Kidney capillary endothelial cell (primary cell): Measurements from ENCODE around the gene SFMBT2.

Experiments
- DNase-seq: peaks from one replicate; pipeline ENCODE4 v3.0.0-alpha.2; 2018; ENCODE audit warnings: low spot score

The SFMBT2 gene

GRCh38 chr10:7425691-7426090, 14.9 kb upstream of the SFMBT2 start:
- DNase-seq = no peak

DNA sequence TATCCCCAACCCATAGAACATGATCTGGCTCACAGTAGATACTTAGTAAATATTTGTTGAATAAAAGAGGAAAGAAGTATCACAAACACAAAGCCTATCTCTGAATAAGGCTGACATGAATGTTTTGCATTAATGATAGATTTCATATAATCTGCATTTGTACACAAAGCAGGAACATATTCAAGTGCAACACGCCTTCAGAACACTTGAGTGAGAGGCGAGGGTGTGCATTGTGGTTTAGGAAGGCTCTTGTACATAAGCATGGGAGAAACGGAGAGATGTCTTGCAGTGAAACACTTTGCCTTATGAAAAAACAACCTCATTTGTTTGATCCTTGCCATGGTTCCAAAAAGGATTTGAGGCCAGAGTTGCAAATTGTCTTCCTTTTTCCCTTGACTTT, 14.1 kb upstream of the SFMBT2 start:
- no peak for DNase-seq

- DNase-seq = no peak
Observed at GRCh38 chr10:7424315-7424714, 13.5 kb upstream of the SFMBT2 start.

DNA sequence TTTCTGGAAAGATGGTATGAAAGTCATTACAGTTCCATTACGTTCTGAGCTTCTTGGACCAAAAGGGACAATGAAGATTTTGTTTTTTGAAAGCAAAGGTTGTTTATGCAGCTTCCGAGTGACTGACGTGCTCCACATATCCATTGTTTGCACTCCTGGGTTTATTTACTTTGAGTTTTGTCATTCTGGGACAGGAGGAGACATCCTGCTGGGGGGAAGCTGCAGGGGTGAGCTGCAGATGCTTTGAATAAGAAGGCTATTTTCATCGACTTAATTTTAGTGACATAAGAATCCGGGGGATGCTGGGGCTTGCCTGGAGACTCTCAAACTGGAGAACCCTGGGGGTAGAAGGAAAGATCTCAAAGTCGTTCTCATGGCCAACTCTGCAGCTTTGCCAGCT, 12.7 kb upstream of the SFMBT2 start:
- DNase-seq = no peak

DNA sequence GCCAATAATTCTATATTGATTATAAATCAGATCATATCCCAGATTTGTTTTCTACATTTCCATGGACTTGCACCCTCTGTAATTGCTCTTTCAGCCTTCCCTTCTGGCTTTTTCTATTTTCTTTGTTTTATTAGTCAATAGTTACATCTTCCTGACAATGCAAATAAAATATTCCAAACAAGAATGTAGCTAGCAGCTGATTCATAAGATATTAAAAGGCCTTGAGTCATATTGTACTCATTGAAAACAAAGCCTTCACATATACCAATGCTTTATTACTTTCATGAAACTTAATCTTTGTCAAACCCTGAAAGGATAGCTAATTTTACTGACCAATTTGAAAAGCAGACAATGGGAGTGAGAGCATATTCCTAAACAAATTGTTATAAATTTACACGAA, 10.7 kb upstream of the SFMBT2 start:
- DNase-seq = peak; percentile 61

DNA sequence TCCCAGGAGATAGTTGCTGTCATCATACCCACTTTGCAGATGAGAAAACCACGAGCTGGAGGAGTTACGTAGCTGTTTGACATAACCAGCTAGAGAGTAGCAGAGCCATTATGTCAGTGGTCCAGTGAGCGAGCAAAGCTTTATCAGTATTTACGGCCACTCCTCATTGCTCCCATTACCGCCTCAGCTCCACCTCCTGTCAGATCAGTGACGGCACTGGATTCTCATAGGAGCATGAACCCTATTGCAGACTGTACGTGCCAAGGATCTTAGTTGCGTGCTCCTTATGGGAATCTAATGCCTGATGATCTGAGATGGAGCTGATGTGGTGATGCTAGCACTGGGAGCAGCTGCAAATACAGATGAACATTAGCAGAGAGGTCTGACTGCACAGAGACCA, 9.2 kb upstream of the SFMBT2 start:
- no peak for DNase-seq

DNA sequence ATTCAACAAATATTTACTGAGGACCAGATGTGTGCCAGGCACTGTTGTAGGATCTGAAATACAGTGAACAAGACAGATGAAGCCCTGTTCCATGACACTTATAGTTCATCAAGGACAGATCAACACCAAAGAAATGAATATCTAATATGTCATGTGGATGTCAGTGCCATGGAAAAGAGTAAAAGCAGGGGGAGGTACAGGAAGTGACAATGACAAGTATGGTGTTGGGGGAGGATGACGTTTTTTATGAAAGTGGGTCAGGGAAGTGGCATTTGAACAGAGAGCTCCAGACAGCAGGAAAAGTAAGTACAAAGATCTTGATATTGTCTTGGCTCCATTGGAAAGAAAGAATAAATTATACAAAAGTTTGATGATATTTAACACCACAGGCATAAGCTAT, 7.0 kb upstream of the SFMBT2 start:
- no peak for DNase-seq

DNA sequence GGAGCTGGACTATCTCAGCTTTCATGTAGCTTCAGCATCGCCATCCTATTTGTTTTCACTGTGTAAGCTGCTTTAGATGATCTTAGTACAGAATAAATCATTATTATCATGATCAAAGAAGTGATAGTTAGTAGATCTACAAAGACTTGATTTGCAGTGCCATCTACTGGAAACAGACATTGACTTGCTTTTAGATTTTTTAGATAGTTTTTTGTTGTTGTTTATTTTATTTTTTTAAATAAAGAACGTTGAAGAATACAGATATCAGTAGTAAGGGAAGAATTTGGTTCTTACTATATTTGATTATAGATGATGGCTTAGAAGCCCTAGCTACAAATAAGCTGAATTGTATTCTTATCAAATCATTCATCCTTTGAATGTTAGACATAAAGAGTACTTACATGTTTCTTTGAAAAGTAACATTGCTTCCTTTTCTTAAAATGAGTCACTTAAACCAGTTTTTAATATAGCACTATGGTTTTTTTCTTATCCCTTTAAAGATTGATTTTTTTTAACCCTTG, 6.3 kb upstream of the SFMBT2 start:
- peak; percentile 63 for DNase-seq

GRCh38 chr10:7414766-7415165, 3.9 kb upstream of the SFMBT2 start:
- DNase-seq = no peak

DNA sequence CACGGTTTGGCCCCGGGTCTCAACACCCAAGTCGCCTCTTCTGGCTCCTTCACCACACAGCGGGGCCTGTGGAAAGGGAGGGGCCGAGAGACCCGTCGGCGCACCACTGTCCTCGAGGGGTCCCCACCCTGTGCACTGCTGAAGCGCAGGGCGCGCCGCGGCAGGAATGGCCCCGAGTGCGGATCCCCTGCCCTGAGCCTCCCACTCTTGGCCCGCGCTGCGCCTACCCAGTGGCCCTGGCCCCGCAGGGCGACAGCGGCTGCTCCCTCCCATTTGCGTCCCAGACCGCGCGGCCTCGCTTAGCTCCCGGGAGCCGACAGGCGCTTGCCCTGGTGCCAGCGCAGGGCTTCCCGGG, 2.1 kb upstream of the SFMBT2 start:
- no peak for DNase-seq

- no peak for DNase-seq
Observed at GRCh38 chr10:7412237-7412927, 1.5 kb upstream of the SFMBT2 start.

DNA sequence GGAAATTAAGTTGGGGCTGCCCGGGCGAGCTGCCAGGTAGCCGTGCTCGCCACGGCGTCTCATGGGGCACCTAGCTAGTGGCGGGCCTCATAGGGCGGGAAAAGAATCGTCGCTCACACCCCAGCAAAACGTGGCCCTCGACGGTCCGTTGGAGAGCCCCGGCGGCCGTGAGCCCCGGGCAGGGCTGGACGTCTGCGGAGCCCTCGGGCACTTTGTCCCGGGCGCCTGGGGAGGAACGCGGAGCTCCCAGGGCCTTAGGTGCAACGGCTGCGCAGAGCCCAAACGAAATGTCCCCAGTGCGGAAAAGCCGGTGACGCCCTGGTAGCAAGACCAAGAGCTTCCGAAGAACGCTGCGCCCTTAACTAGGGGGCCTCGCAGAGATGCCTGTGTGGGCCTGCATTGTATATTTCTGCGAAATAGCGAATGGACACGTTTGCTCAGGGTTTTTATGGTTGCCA, 866 bp upstream of the SFMBT2 start:
- DNase-seq = no peak

- peak; percentile 24 for DNase-seq
Observed at GRCh38 chr10:7410301-7410861, 453 bp downstream of the SFMBT2 start.

DNA sequence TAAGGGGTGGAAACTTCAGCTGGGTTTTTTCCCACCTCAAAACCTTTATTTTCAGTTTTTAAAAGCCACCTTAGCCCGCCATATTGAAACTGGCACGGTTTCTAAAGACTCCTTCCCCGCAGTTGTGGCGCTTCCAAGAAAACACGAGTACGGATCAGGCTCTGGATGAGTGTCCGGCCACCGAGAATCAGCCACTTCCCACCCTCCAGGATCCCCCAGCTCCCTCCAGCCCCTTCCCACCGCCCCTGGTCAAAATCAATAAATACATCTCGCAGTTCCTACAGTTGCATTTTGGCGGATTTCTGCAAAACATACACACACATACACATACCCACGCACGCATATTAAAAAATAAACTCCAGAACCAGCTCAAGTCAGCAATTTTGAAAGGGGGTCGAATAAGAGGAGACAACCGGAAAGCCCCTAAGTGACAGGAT, 1.1 kb downstream of the SFMBT2 start:
- peak; percentile 27 for DNase-seq

DNA sequence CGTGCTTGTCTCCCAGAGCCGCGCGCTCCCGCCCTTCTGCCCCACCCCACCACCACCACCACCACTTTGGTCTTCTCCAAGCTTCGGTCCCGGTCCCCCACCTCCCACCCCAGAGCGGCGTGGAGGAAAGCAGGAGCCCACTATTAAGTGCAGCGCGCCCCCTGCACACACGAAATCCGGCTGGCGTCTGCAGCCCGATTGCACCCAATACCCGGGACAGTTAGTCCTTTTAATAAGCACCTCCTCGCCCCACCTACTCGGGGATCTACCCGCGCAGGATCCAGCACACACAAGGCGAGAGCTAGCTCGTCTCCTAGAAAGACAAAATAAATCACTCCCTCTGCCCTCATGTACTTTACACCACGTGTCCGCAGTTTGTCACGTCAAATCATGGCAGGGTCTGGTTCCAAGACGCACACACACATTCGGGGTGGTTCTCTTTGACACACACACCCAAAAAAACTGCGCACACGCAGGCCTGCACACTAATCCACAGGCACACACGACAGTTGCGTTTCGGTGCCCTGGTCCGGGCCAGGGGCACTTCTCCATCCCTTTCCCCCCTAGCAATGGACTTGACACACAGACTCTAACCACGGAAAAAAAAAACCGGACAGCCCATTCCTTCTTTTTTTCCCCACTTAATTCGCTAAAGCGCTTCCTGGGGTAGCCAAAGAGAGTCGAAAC, 1.6 kb downstream of the SFMBT2 start:
- no peak for DNase-seq

- DNase-seq = peak; percentile 50
Observed at GRCh38 chr10:7408291-7409044, 2.4 kb downstream of the SFMBT2 start.

- peak; percentile 32 for DNase-seq
Observed at GRCh38 chr10:7407368-7408290, 3.2 kb downstream of the SFMBT2 start.

DNA sequence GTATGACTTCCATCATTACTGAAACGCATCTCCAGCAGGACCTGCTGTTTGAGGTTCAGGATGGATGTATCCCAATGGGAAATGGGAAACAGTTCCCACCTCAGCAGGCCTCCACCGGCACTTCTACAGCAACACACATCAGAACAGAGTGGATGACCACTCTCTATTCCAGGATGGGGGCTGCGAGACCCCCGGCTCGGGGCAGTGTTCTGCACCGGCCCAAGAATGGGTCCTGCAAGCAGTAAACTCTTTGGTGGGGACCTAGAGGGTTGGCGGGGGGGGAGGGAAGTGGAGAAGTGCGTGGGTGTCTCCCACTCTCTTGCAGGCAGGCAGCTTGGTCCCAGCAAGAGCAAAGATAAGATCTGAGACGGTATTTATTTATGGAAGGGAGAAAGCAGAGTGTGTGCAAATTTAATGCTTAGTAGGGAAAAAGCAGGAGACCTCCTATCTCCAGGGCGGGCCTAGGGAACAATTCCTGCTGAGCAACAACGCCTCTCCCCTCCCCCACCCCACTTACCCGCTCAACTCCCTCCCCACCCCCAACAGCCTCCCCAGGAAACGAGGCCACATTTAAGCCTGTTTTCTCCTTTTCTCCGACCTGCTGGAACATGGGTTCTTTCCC, 4.0 kb downstream of the SFMBT2 start:
- DNase-seq = peak; percentile 30

DNA sequence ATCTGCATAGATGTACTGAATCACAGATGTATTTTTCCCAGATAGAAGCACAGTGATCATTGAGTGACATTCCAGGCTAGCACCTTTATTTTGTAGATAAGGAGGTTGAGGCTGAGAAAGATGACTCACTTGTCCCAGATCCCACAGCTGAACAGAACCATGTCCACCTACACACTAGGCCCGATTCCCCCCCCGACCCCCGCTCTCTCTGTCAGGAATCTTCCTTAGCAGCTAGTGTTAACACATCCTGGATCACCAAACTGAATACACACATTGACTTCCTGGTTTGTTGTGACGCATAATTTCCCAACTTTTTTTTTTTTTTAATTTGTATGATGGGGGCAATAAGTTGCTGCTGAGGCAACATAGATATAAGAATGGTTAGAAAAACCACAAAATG, 5.2 kb downstream of the SFMBT2 start:
- DNase-seq = peak; percentile 52

GRCh38 chr10:7403620-7404019, 7.2 kb downstream of the SFMBT2 start:
- no peak for DNase-seq

GRCh38 chr10:7401782-7402181, 9.1 kb downstream of the SFMBT2 start:
- DNase-seq = no peak
